ENCODE results near the gene KAT7.

The KAT7 gene

GRCh38 chr17:49851387-49852291 lies 63.2 kb downstream of the KAT7 start:
- Histone ChIP-seq H3K9ac (no peak overlapping the region), H3K27me3 (ENCODE audit: control insufficient read depth, insufficient read depth, low read length) (no peaks in the 10 kb centered on the region), H3K9me3 (ENCODE audit: control insufficient read depth, low read length) (no peaks in the 10 kb centered on the region), H3K4me3 (ENCODE audit: low read depth, low read length) (peak overlapping the region; percentile 55), H2AFZ (peak overlapping the region; percentile 68), H3K27ac (no peak overlapping the region), H3K36me3 (ENCODE audit: control insufficient read depth, insufficient read depth, low read length) (no peaks in the 10 kb centered on the region), H3K79me2 (no peaks in the 10 kb centered on the region), H3K4me1 (peaks cover 4% of the 10 kb centered on the region), H3K4me2 (ENCODE audit: low read length) (peak overlapping the region; percentile 69)
- TF ChIP-seq CTCF (IDR thresholded peaks at IDR 0.05) = peak; percentile 58

- no peak overlapping the region for H3K4me3 ChIP-seq (ENCODE audit: low read depth, low read length)
Measured at GRCh38 chr17:49853470-49854015, 65.1 kb downstream of the KAT7 start.

GRCh38 chr17:49854126-49854525 lies 65.6 kb downstream of the KAT7 start:
- H2AFZ ChIP-seq = no peak overlapping the region
- H3K27ac ChIP-seq = no peak overlapping the region
- H3K27me3 ChIP-seq (ENCODE audit: control insufficient read depth, insufficient read depth, low read length) = no peaks in the 10 kb centered on the region
- no peaks in the 10 kb centered on the region for H3K36me3 ChIP-seq (ENCODE audit: control insufficient read depth, insufficient read depth, low read length)
- no peak overlapping the region for H3K4me3 ChIP-seq (ENCODE audit: low read depth, low read length)
- no peak overlapping the region for H3K9ac ChIP-seq
- no peaks in the 10 kb centered on the region for H3K79me2 ChIP-seq
- H3K9me3 ChIP-seq (ENCODE audit: control insufficient read depth, low read length) = no peaks in the 10 kb centered on the region
- no peak for TF ChIP-seq CTCF (IDR thresholded peaks at IDR 0.05)
- no peak overlapping the region for H3K4me2 ChIP-seq (ENCODE audit: low read length)
- peaks cover 4% of the 10 kb centered on the region for H3K4me1 ChIP-seq

More at GRCh38 chr17:49853470-49854015, 65.1 kb downstream of the KAT7 start:
- Histone ChIP-seq H3K27me3 (ENCODE audit: control insufficient read depth, insufficient read depth, low read length) (no peaks in the 10 kb centered on the region), H3K27ac (no peak overlapping the region), H2AFZ (no peak overlapping the region), H3K4me1 (peaks cover 4% of the 10 kb centered on the region), H3K79me2 (no peaks in the 10 kb centered on the region), H3K4me2 (ENCODE audit: low read length) (no peak overlapping the region), H3K36me3 (ENCODE audit: control insufficient read depth, insufficient read depth, low read length) (no peaks in the 10 kb centered on the region), H3K9ac (no peak overlapping the region), H3K9me3 (ENCODE audit: control insufficient read depth, low read length) (no peaks in the 10 kb centered on the region)
- TF ChIP-seq CTCF (IDR thresholded peaks at IDR 0.05) = no peak

GRCh38 chr17:49858796-49859195 lies 70.3 kb downstream of the KAT7 start:
- H3K79me2 ChIP-seq = no peaks in the 10 kb centered on the region
- H3K4me2 ChIP-seq (ENCODE audit: low read length) = no peak overlapping the region
- H2AFZ ChIP-seq = no peak overlapping the region
- H3K9me3 ChIP-seq (ENCODE audit: control insufficient read depth, low read length) = no peaks in the 10 kb centered on the region
- no peak overlapping the region for H3K4me3 ChIP-seq (ENCODE audit: low read depth, low read length)
- no peaks in the 10 kb centered on the region for H3K4me1 ChIP-seq
- no peak for TF ChIP-seq CTCF (IDR thresholded peaks at IDR 0.05)
- H3K9ac ChIP-seq = no peak overlapping the region
- H3K27ac ChIP-seq = no peak overlapping the region
- no peaks in the 10 kb centered on the region for H3K36me3 ChIP-seq (ENCODE audit: control insufficient read depth, insufficient read depth, low read length)
- no peaks in the 10 kb centered on the region for H3K27me3 ChIP-seq (ENCODE audit: control insufficient read depth, insufficient read depth, low read length)
